GM21423 (cell line): ENCODE results near the gene TMEM218.
"Not testable (repeated sequence)": the region's sequence is repeated elsewhere in the genome, so short reads cannot be mapped to it uniquely, and the experiment has no call there.

ENCODE experiments used
- ATAC-seq: cut with Tn5 transposase; IDR thresholded peaks from one replicate; pipeline ENCODE4 v1.9.1; 2021; ENCODE audit warnings: mild to moderate bottlenecking, moderate library complexity; ENCODE audit not compliant: unreplicated experiment

TMEM218 gene

DNA sequence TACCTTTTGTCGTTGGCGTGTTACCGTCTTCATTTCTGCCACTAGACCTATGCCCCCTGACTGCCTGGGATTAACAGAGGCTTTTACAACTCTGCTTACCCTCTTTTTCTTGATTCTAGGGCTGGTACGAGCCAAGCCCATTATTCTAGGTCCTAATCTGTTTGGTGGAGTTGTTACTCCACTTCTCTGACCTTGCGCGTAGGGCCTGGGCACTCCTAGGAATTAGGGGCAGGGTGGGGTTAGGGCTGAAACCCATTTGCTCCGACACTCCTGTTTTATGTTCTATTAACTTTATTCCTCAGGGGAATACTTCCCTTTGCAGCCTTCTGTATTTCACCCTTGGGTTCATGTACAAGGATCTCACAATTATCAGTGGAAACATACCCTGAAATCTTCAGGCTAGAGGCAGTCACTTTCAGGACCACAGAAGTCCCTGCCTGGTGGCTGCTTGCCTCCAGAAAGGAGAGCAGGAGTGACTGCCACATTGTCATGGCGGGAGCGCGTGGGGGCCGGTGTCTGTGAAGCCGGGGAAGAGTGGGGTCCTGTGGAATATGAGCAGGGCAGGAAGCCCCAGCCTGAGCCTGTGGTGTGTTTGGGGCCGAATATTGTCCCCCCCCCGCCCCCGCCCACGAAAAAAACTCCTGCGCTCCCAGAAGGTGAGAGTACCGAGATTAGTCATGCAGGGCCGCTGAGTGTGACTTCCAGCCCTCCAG is 49.1 kb downstream of the TMEM218 start:
- ATAC-seq = peak; percentile 4

DNA sequence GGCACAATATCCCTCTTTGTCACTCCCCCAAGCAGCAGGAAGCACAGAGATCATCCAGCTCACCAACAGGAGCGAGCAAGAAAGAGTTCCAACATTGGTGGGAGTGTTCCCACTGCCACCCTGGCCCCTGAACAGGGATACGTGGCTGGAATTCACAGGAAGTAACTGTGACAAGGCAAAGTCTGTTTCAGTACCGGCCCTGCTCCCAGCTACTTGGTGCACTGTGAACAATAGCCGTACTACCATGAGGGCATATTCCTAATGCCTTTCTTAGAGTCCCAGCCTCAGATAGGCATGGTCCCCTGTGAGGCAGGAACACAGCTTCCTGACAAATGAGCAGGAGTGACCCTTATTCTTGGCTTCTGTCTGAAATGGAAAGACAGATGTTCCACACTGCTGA is 50.1 kb downstream of the TMEM218 start:
- ATAC-seq = no peak

DNA sequence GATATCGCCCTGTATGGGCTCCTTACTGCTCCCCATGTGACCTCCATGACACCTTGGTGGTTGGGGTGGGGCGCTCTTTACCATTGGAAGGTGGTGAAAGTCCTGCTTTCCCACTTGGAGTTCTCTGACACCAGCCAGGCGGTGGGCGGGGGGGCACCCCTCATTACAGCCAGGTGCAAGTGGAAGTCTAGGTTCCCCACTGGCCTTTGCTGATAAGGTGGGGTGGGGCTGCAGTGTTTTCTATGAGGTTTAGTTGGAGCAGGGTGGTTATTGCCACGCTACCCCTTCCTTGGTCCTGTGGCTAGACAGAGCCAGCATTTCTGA is 53.8 kb downstream of the TMEM218 start:
- no peak for ATAC-seq

DNA sequence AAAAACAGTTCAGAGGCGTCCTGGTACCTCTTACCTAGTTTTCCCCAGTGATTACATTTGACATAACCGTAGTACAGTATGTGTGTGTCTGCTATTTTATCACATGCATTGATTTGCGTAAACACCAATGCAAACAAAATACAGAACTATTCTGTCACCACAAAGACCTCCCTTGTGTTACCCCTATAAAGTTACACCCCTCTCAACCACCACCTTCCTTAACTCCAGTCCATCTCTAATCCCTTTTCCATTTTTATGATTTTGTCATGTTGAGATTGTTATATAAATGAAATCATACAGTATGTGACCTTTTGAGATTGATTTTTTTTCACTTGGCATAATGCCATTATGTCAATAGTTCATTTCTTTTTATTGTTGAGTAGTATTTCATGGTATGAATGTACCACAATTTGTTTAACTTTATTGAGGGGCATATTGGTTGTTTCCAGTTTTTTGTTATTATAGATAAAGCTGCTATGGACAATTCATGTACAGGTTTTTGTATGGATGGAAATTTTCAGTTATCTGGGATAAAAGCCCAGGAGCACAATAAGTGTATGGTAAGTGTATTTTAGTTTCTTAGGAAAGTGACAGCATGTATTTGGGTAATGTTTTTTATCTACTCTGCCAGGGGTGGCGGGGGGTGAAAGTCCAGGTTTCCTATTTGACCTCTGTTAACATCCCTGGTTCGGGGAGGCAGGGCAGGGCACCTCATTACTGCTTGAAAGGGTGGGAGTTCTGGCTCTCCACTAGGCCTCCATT is 54.3 kb downstream of the TMEM218 start:
- ATAC-seq = no peak

GRCh38 chr11:125056111-125056510 is 55.3 kb downstream of the TMEM218 start:
- not testable (repeated sequence) for ATAC-seq

- ATAC-seq = no peak
These were observed 56.2 kb downstream of the TMEM218 start for GRCh38 chr11:125055107-125055715.

GRCh38 chr11:125053167-125053566 is 58.3 kb downstream of the TMEM218 start:
- no peak for ATAC-seq

- no peak for ATAC-seq
These were observed 59.4 kb downstream of the TMEM218 start for GRCh38 chr11:125052047-125052446.

DNA sequence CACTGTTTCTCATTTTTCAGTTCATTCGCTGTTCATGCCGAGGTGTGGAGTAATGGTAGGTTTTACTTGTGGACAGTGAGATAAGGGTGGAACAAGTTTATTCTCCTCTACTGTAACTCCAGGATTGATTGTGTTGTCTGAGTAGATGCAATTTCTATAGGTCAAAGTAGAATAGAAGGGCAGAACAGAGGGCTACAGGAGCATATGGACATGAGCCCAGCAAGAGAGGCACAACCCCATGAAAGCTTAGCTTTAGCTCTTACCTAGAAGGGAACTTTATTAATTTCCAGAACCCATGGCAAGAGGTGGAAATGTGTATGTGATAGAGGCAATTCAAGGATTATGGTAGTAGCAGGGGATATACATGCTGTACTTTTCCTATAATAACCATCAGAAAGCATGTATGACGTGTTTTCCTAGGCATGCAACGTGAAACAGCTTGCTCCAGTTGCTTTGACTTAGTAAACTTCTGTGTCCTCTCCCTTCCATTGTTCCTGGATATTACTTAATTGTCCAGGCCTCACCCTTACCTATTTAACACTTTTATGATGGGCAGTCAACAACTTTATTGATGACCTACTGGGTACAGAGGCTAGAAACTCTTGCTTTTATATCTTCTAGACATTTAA is 62.1 kb downstream of the TMEM218 start:
- ATAC-seq = no peak
